Camera-type eye (tissue), 1 donor: ENCODE measurements around the gene CLDN22. TPM values are rescaled to one million over a fixed set of nuclear protein-coding genes. Genes with fewer than 3 reads are reported as not detected.

ENCODE experiments used
- total RNA-seq: library from RNA; depleted of rRNA; stranded (reverse); fragments of >200 nt; gene quantifications from one replicate; pipeline ENCODE4 v1.2.3, GENCODE V29; 2014

Gene CLDN22
- not detected for total RNA-seq

DNA sequence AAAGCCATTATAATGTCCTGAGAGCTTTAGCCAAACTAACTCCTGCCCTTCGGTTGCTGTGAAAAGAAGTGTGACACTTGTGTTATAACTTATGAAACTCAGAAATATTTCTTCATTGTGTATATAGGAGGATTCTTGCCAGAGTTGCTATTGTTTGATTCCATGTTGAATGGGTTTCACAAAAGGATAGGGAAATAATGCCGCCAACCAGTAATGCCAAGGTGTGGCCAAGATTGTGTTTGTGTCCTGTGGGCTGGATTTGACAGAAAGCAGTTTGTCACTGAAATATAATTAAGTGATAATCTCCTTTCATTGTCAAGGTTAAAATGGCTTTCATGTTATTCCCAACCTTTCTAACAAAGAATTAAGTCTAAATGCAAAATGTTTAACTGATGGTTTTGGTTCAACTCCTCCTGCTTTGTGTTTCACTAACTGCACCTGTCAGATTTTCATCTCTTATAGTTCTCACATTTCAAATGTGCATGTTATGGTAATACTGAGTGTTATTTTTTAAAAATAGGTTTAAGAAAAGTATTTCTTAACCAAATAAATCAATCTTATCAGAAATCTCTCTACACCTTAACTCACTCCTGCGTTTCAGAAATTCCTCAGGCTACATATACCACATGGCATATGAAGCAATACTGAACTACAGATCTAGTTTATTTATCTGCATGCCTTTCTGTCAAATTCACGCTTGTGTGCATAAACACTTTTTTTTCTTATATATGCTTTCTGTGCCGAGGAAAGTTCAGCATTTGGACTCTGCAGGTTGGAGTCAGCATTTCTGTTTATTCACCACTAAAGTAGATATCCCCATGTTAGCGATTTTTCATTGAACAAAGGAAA lies at the start of gene CLDN22:
Gene CLDN22, minus strand, starts transcription at position 66 of the 849 bp plus-strand sequence. Its CDS starts 58 bp downstream, at position 8.

DNA sequence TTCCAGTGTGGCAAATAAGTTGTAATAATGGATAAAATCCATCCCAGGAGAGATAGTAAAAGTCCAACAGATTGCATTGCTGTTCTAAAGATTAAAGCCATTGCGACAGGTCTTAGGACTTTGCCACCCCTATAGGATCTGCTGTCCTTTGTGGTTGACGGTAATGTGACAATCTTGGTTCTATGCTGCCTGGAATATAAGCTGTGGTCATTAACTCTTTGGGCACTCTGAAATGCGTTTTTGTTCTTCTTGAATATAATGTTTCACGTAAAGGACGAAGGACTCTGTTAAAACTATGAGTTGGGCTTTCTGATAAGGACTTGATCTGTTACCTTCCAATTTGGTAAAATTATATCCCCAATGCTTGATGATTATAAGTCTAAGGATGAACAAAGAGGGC lies 2.2 kb upstream of the CLDN22 start, which contains the start of gene CLDN24:
Gene CLDN24, minus strand, starts transcription at position 101 of the 400 bp plus-strand sequence. Its CDS starts 0 bp downstream, at position 101.

Other genes with a start within 250 kb of the CLDN22 start
- 48.1 TPM for gene WWC2, start 221.0 kb downstream of the CLDN22 start, total RNA-seq
- not detected for gene CLDN24, start 2.1 kb upstream of the CLDN22 start, total RNA-seq
- gene CDKN2AIP, start 124.4 kb upstream of the CLDN22 start, total RNA-seq = 34.6 TPM
- gene ING2, start 184.8 kb upstream of the CLDN22 start, total RNA-seq = 42.0 TPM